ENCODE results near the gene ERMAP. TPM values are rescaled to one million over a fixed set of nuclear protein-coding genes. Genes with fewer than 3 reads are reported as not detected.

The ERMAP gene
- total and polyA plus RNA-seq, 2 of the 8 experiments (the other 6 are each of a cell fraction or from before 2014, with no cell fraction given): 2.5 to 3.9 TPM

DNA sequence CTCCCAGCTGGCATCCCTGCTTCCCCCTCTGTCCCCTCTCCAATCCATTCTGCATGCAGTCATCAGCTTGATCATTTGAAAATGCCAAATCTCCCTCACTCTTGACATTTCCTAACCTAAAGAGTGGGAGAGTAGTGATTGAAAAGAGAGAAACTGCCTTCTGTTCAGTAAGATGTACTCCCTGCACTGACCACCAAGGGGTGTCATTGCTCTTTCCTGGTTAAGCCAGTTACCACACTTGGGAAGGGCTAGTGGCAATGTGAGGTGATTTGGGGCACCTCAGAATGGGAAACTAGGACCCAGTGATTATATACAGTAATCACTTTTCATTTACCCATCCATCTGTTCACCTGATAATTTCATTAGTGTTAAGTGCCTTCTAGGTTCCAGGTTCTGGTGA lies 39.1 kb upstream of the ERMAP start:
- DNase-seq (ENCODE audit: low read depth in 1 of 2, low spot score in 2 of 2): peak in 1 of 2 experiments; percentile 68
- H4K8ac ChIP-seq (ENCODE audit: extremely low read depth, insufficient read depth, low read length): no peak overlapping the region
- no peak overlapping the region for H4K5ac ChIP-seq (ENCODE audit: insufficient read length, low read depth, low read length)
- no peak overlapping the region for H2AK5ac ChIP-seq (ENCODE audit: low read depth, low read length)
- TF ChIP-seq, protein P1, sequence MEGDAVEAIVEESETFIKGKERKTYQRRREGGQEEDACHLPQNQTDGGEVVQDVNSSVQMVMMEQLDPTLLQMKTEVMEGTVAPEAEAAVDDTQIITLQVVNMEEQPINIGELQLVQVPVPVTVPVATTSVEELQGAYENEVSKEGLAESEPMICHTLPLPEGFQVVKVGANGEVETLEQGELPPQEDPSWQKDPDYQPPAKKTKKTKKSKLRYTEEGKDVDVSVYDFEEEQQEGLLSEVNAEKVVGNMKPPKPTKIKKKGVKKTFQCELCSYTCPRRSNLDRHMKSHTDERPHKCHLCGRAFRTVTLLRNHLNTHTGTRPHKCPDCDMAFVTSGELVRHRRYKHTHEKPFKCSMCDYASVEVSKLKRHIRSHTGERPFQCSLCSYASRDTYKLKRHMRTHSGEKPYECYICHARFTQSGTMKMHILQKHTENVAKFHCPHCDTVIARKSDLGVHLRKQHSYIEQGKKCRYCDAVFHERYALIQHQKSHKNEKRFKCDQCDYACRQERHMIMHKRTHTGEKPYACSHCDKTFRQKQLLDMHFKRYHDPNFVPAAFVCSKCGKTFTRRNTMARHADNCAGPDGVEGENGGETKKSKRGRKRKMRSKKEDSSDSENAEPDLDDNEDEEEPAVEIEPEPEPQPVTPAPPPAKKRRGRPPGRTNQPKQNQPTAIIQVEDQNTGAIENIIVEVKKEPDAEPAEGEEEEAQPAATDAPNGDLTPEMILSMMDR (IDR thresholded peaks at IDR 0.05; ENCODE audit: control extremely low read depth in 1 of 3, insufficient read depth in 1 of 3, low read depth in 1 of 3, low read length in 3 of 3): peak; percentile 53 to 92 (median 76)
- TF ChIP-seq RAD21 (IDR thresholded peaks at IDR 0.05 in 1 of 2, conservative IDR thresholded peaks at IDR 0.05 in 1 of 2; ENCODE audit: low read depth in 2 of 2, low read length in 2 of 2): peak; percentile 92 to 94
- TF ChIP-seq CREB1 (IDR thresholded peaks at IDR 0.05): no peak
- no peak for TF ChIP-seq YY1 (IDR thresholded peaks at IDR 0.05; ENCODE audit: low read depth, low read length)
- H4K91ac ChIP-seq (replicated peaks; ENCODE audit: insufficient read length, low read length): no peak overlapping the region
- no peak overlapping the region for H2BK120ac ChIP-seq (replicated peaks; ENCODE audit: low read depth, low read length)
- H2AFZ ChIP-seq (ENCODE audit: low read length): no peak overlapping the region
- no peak overlapping the region for H2BK15ac ChIP-seq (ENCODE audit: low read length)
- H2BK12ac ChIP-seq (ENCODE audit: low read depth, low read length): no peak overlapping the region
- H3K23me2 ChIP-seq (ENCODE audit: low read depth, low read length): no peaks in the 10 kb centered on the region
- no peaks in the 10 kb centered on the region for H3K9me3 ChIP-seq (ENCODE audit: insufficient read depth in 2 of 2, low read depth in 1 of 2, low read length in 1 of 2)
- no peak overlapping the region for H2BK20ac ChIP-seq (ENCODE audit: low read length)
- POLR2A ChIA-PET (ENCODE audit: partially characterized antibody): interaction anchor here (0.9 to 1.6 kb wide), 4 partner anchors 11 to 218 kb away, joined by 3 to 10 read pairs (median 3); partner anchors contain the start of genes C1orf50 and P3H1
- CTCF ChIA-PET (ENCODE audit: partially characterized antibody): interaction anchor here (0.6 to 6.4 kb wide), 44 partner anchors 10 to 393 kb away, joined by 3 to 83 read pairs (median 5); partner anchors contain the start of genes C1orf50, ERMAP, P3H1 and ZNF691
- no peaks in the 10 kb centered on the region for H3K4me1 ChIP-seq (replicated peaks in 1 of 4; ENCODE audit: control insufficient read depth in 3 of 4, insufficient read depth in 4 of 4, low read length in 3 of 4)
- H4K20me1 ChIP-seq (replicated peaks in 1 of 2; ENCODE audit: control insufficient read depth in 1 of 2, insufficient read depth in 2 of 2, low read length in 2 of 2): no peaks in the 10 kb centered on the region
- H3K9ac ChIP-seq (replicated peaks in 1 of 4; ENCODE audit: extremely low read depth in 1 of 4, low read depth in 3 of 4, low read length in 3 of 4): no peak overlapping the region
- H3K27me3 ChIP-seq (replicated peaks in 1 of 4; ENCODE audit: control insufficient read depth in 3 of 4, extremely low read depth in 1 of 4, insufficient read depth in 3 of 4, low read length in 3 of 4): no peaks in the 10 kb centered on the region
- no peak overlapping the region for H3K4me2 ChIP-seq (ENCODE audit: insufficient read depth in 1 of 2, low read depth in 2 of 2, low read length in 2 of 2)
- no peak overlapping the region for H3K27ac ChIP-seq (ENCODE audit: low read depth, low read length)
- H3K14ac ChIP-seq (ENCODE audit: insufficient read length): no peak overlapping the region
- no peak overlapping the region for H3K23ac ChIP-seq (ENCODE audit: insufficient read length)
- no peaks in the 10 kb centered on the region for H3K79me1 ChIP-seq (ENCODE audit: low read depth, low read length)
- no peaks in the 10 kb centered on the region for H3K79me2 ChIP-seq (ENCODE audit: control insufficient read depth in 1 of 2, insufficient read depth in 2 of 2, low read length in 2 of 2)
- H3K56ac ChIP-seq (replicated peaks; ENCODE audit: insufficient read length, low read depth, low read length): no peak overlapping the region
- H3K18ac ChIP-seq (ENCODE audit: extremely low read depth, low read length): no peak overlapping the region
- H3K36me3 ChIP-seq (ENCODE audit: control insufficient read depth in 2 of 4, insufficient read depth in 4 of 4, low read length in 3 of 4): peaks cover 5 to 39% (median 21%) of the 10 kb centered on the region in 4 experiments; a peak in 7 of 8 replicates
- peak; percentile 66 for FAIRE-seq
- no peak overlapping the region for H3K4me3 ChIP-seq (ENCODE audit: extremely low read depth in 1 of 4, insufficient read depth in 2 of 4, low read depth in 3 of 4, low read length in 4 of 4)
- no peak overlapping the region for H2BK5ac ChIP-seq (ENCODE audit: low read depth, low read length)
- no peak overlapping the region for H3K4ac ChIP-seq (replicated peaks; ENCODE audit: insufficient read length, low read depth, low read length)

Data from H1 (cell line).